A673 (cell line): ENCODE data around the gene AUNIP. TPM values are rescaled to one million over a fixed set of nuclear protein-coding genes. Genes with fewer than 3 reads are reported as not detected.

Experiments
- BruUV-seq: library from RNA; stranded (reverse); fragments of 400-500 nt; replicated peaks from 2 replicates; lab custom pipeline; 2021; lab: Mats Ljungman, UMichigan
- CTCF ChIA-PET: fragments of 300-600 bp; sonication (Branson Sonifier 250); formaldehyde crosslinking; loops from one replicate; lab custom pipeline; 2022; ENCODE audit warnings: antibody characterized with exemption; lab: Charles Lee
- POLR2A ChIA-PET: fragments of 300-600 bp; sonication (Branson Sonifier 250); formaldehyde crosslinking; loops from one replicate; lab custom pipeline; 2022; ENCODE audit warnings: antibody characterized with exemption; ENCODE audit not compliant: low non-redundant PET; lab: Charles Lee
- DNase-seq: peaks from one replicate; pipeline ENCODE4 v3.0.0-alpha.2; 2015; ENCODE audit warnings: low spot score
- H3K27ac ChIP-seq: fragments of 200-600 bp; sonication (generic); 2 replicates; pipeline ENCODE4 v1.5.1; 2016; ENCODE audit warnings: mixed run types, low read depth, mild to moderate bottlenecking, mixed read lengths, antibody characterized with exemption, low read length; ENCODE audit not compliant: poor library complexity, severe bottlenecking
- H3K27me3 ChIP-seq: fragments of 200-600 bp; sonication (generic); replicated peaks from 2 replicates; pipeline ENCODE4 v1.6.1; 2017; ENCODE audit warnings: mixed run types, low read depth, mild to moderate bottlenecking, mixed read lengths, antibody characterized with exemption, low read length; ENCODE audit not compliant: insufficient read depth, poor library complexity
- H3K36me3 ChIP-seq: fragments of 200-600 bp; sonication (generic); 2 replicates; pipeline ENCODE4 v1.6.1; 2016; ENCODE audit warnings: mixed run types, mild to moderate bottlenecking, mixed read lengths, antibody characterized with exemption, low read length; ENCODE audit not compliant: insufficient read depth, poor library complexity, severe bottlenecking
- H3K4me1 ChIP-seq: fragments of 200-600 bp; sonication (generic); 2 replicates; pipeline ENCODE4 v1.6.1; 2017; ENCODE audit warnings: mixed run types, mild to moderate bottlenecking, mixed read lengths, antibody characterized with exemption, low read length; ENCODE audit not compliant: insufficient read depth, poor library complexity, severe bottlenecking
- H3K4me3 ChIP-seq: fragments of 200-600 bp; sonication (generic); 2 replicates; pipeline ENCODE4 v1.5.1; 2016; ENCODE audit warnings: low read depth, mixed run types, mild to moderate bottlenecking, mixed read lengths, low read length; ENCODE audit not compliant: poor library complexity, severe bottlenecking
- H3K9me3 ChIP-seq: fragments of 200-600 bp; sonication (generic); 2 replicates; pipeline ENCODE4 v1.6.1; 2016; ENCODE audit warnings: mixed run types, low read depth, mild to moderate bottlenecking, mixed read lengths, antibody characterized with exemption, low read length; ENCODE audit not compliant: poor library complexity, severe bottlenecking
- CTCF ChIP-seq: fragments of 300-800, 200-600 bp; sonication (generic); conservative IDR thresholded peaks from 2 replicates; pipeline ENCODE4 v1.5.1; 2017; ENCODE audit warnings: low read depth, mild to moderate bottlenecking, antibody characterized with exemption, low read length, moderate library complexity, mixed read lengths
- EZH2 ChIP-seq: fragments of 200-600 bp; sonication (generic); IDR thresholded peaks from 2 replicates; pipeline ENCODE4 v1.6.1; 2017; ENCODE audit warnings: borderline replicate concordance, low read depth, mild to moderate bottlenecking, mixed read lengths, antibody characterized with exemption, low read length; ENCODE audit not compliant: poor library complexity, severe bottlenecking
- intact Hi-C: fragments of 100-400 bp; cut with micrococcal nuclease; formaldehyde crosslinking; loops from one replicate; pipeline ENCODE4 v1.10.0; 2022; ENCODE audit not compliant: unreplicated experiment
- total RNA-seq: library from RNA; stranded (reverse); gene quantifications from 2 replicates; pipeline ENCODE4 v1.2.3, GENCODE V29; 2021

The AUNIP gene
- total RNA-seq, 1 experiment from 2014 or later = 18.9 TPM

GRCh38 chr1:25897754-25898153 is 38.5 kb upstream of the AUNIP start:
- POLR2A ChIA-PET = interaction anchor here (1.2 kb wide), 1 partner anchor 34 kb away, joined by 3 read pairs; no protein-coding TSS in a partner anchor
- DNase-seq = no peak
- Histone ChIP-seq H3K9me3 (no peaks in the 10 kb centered on the region), H3K4me1 (peaks cover 36% of the 10 kb centered on the region), H3K27me3 (no peaks in the 10 kb centered on the region), H3K4me3 (no peak overlapping the region), H3K27ac (peak overlapping the region; percentile 41), H3K36me3 (peaks cover 64% of the 10 kb centered on the region)
- intact Hi-C loops = loop anchor here (5.0 kb wide), 1 partner anchor 250 kb away; no protein-coding TSS in a partner anchor
- TF ChIP-seq EZH2 (no peak), CTCF (no peak)
- BruUV-seq = no TSS peak
- CTCF ChIA-PET = interaction anchor here (0.7 kb wide), 1 partner anchor 100 kb away, joined by 3 read pairs; the partner anchor contains the start of gene PAFAH2

- Histone ChIP-seq H3K9me3 (no peaks in the 10 kb centered on the region), H3K27ac (peak overlapping the region; percentile 40), H3K4me1 (peaks cover 37% of the 10 kb centered on the region), H3K4me3 (no peak overlapping the region), H3K27me3 (no peaks in the 10 kb centered on the region), H3K36me3 (peaks cover 51% of the 10 kb centered on the region)
- ChIA-PET POLR2A (interaction anchor here (0.8 kb wide), 1 partner anchor 9 kb away, joined by 5 read pairs; no protein-coding TSS in a partner anchor), CTCF (interaction anchor here (0.7 to 1.9 kb wide), 6 partner anchors 101 to 140 kb away, joined by 3 to 34 read pairs (median 4); partner anchors contain the start of gene PAFAH2)
- intact Hi-C loops = loop anchor here (5.0 kb wide), 1 partner anchor 251 kb away; no protein-coding TSS in a partner anchor
- BruUV-seq = no TSS peak
- peak; percentile 46 for DNase-seq
- TF ChIP-seq CTCF (no peak), EZH2 (no peak)
These were observed 37.0 kb upstream of the AUNIP start for GRCh38 chr1:25896266-25896665.

GRCh38 chr1:25895365-25895990 is 36.2 kb upstream of the AUNIP start:
- TF ChIP-seq CTCF (peak; percentile 99), EZH2 (no peak)
- peaks cover 48% of the 10 kb centered on the region for H3K36me3 ChIP-seq
- peaks cover 37% of the 10 kb centered on the region for H3K4me1 ChIP-seq
- BruUV-seq = no TSS peak
- DNase-seq = peak; percentile 96
- no peaks in the 10 kb centered on the region for H3K27me3 ChIP-seq
- ChIA-PET POLR2A (interaction anchor here (0.6 to 0.8 kb wide), 2 partner anchors 10 to 657 kb away, joined by 5 to 8 read pairs; no protein-coding TSS in a partner anchor), CTCF (interaction anchor here (0.5 to 1.9 kb wide), 13 partner anchors 10 to 250 kb away, joined by 3 to 34 read pairs (median 5); partner anchors contain the start of gene PAFAH2)
- intact Hi-C loops = loop anchor here (5.0 kb wide), 1 partner anchor 252 kb away; no protein-coding TSS in a partner anchor
- no peak overlapping the region for H3K4me3 ChIP-seq
- peak overlapping the region; percentile 40 for H3K27ac ChIP-seq
- no peaks in the 10 kb centered on the region for H3K9me3 ChIP-seq
